WTC11 (cell line): ENCODE results near the gene CLEC2D. TPM values are rescaled to one million over a fixed set of nuclear protein-coding genes. Genes with fewer than 3 reads are reported as not detected.

Experiments
- ATAC-seq: fragments of 200-7000 bp; cut with Tn5 transposase; 2 replicates; pipeline ENCODE4 v1.10.0; 2021; ENCODE audit warnings: mild to moderate bottlenecking, moderate library complexity
- CTCF ChIA-PET: fragments of 300-600 bp; sonication (Branson Sonifier 250); formaldehyde crosslinking; loops from one replicate; lab custom pipeline; 2021; ENCODE audit warnings: antibody characterized with exemption; lab: Charles Lee
- POLR2A ChIA-PET: fragments of 350-600 bp; sonication (Branson Sonifier 250); formaldehyde crosslinking; loops from one replicate; lab custom pipeline; 2021; ENCODE audit warnings: antibody characterized with exemption; lab: Charles Lee
- DNase-seq: peaks from one replicate; pipeline ENCODE4 v3.0.0; 2021; ENCODE audit warnings: low spot score
- H3K27ac Mint-ChIP-seq: 2 replicates; pipeline ENCODE4 v1.8.0; 2021; ENCODE audit warnings: mixed read lengths
- H3K27me3 Mint-ChIP-seq: 2 replicates; pipeline ENCODE4 v1.8.0; 2021; ENCODE audit warnings: low read depth, mild to moderate bottlenecking, moderate library complexity, mixed read lengths
- H3K36me3 Mint-ChIP-seq: 2 replicates; pipeline ENCODE4 v1.8.0; 2021; ENCODE audit warnings: mixed read lengths
- H3K4me1 Mint-ChIP-seq: 2 replicates; pipeline ENCODE4 v1.8.0; 2022; ENCODE audit warnings: mixed read lengths
- H3K4me3 Mint-ChIP-seq: 2 replicates; pipeline ENCODE4 v1.8.0; 2021; ENCODE audit warnings: mild to moderate bottlenecking, moderate library complexity, mixed read lengths
- H3K9me3 Mint-ChIP-seq: 2 replicates; pipeline ENCODE4 v1.8.0; 2021; ENCODE audit warnings: mixed read lengths
- AFF4 ChIP-seq: sonication (generic); formaldehyde crosslinking; IDR thresholded peaks from 2 replicates; pipeline ENCODE4 v1.8.1; 2023; ENCODE audit warnings: mild to moderate bottlenecking, missing genetic modification reagents, borderline replicate concordance
- AR ChIP-seq: fragments of 250-450 bp; sonication (Bioruptor Pico); IDR thresholded peaks from 2 replicates; pipeline ENCODE4 v1.9.0; 2021; ENCODE audit warnings: mild to moderate bottlenecking
- CREM ChIP-seq: sonication (generic); formaldehyde crosslinking; IDR thresholded peaks from 2 replicates; pipeline ENCODE4 v1.8.1; 2022; ENCODE audit warnings: mild to moderate bottlenecking, missing genetic modification reagents, moderate library complexity
- HMGXB4 ChIP-seq: sonication (generic); formaldehyde crosslinking; IDR thresholded peaks from 2 replicates; pipeline ENCODE4 v1.8.1; 2023; ENCODE audit warnings: mild to moderate bottlenecking, moderate library complexity, missing genetic modification reagents
- JUN ChIP-seq: sonication (generic); formaldehyde crosslinking; IDR thresholded peaks from 2 replicates; pipeline ENCODE4 v1.8.0; 2023; ENCODE audit warnings: mild to moderate bottlenecking, missing genetic modification reagents
- MXD4 ChIP-seq: fragments of 250-450 bp; sonication (Bioruptor Pico); IDR thresholded peaks from 2 replicates; pipeline ENCODE4 v1.8.0; 2021; ENCODE audit warnings: mild to moderate bottlenecking, moderate library complexity, borderline replicate concordance
- NR1H2 ChIP-seq: sonication (generic); formaldehyde crosslinking; IDR thresholded peaks from 2 replicates; pipeline ENCODE4 v1.9.0; 2021; ENCODE audit warnings: mild to moderate bottlenecking, moderate library complexity, missing genetic modification reagents
- RELA ChIP-seq: sonication (generic); formaldehyde crosslinking; IDR thresholded peaks from 2 replicates; pipeline ENCODE4 v1.8.1; 2022; ENCODE audit warnings: missing genetic modification reagents, mild to moderate bottlenecking, borderline replicate concordance
- SOX15 ChIP-seq: fragments of 250-450 bp; sonication (Bioruptor Pico); IDR thresholded peaks from 2 replicates; pipeline ENCODE4 v1.9.0; 2021; ENCODE audit warnings: mild to moderate bottlenecking
- ZNF121 ChIP-seq: sonication (generic); formaldehyde crosslinking; IDR thresholded peaks from 2 replicates; pipeline ENCODE4 v1.8.0; 2023; ENCODE audit warnings: missing genetic modification reagents
- ZNF138 ChIP-seq: sonication (generic); formaldehyde crosslinking; conservative IDR thresholded peaks from 2 replicates; pipeline ENCODE4 v1.8.1; 2022; ENCODE audit warnings: mild to moderate bottlenecking, moderate library complexity, missing genetic modification reagents
- ZNF219 ChIP-seq: sonication (generic); formaldehyde crosslinking; IDR thresholded peaks from 2 replicates; pipeline ENCODE4 v1.8.0; 2023; ENCODE audit warnings: missing genetic modification reagents, mild to moderate bottlenecking, borderline replicate concordance
- total RNA-seq: library from RNA; stranded (reverse); gene quantifications from 3 replicates; pipeline ENCODE4 v1.2.3, GENCODE V29; 2021
- TF ChIP-seq, protein P1 (sequence below): sonication (generic); formaldehyde crosslinking; IDR thresholded peaks from 2 replicates; pipeline ENCODE4 v1.8.1; 2022; ENCODE audit warnings: mild to moderate bottlenecking, moderate library complexity, missing genetic modification reagents
- TF ChIP-seq, protein P2 (sequence below): sonication (generic); formaldehyde crosslinking; IDR thresholded peaks from 2 replicates; pipeline ENCODE4 v1.8.1; 2022; ENCODE audit warnings: low read depth, mild to moderate bottlenecking, moderate library complexity, missing genetic modification reagents, borderline replicate concordance
- TF ChIP-seq, protein P3 (sequence below): fragments of 250-450 bp; sonication (Bioruptor Pico); IDR thresholded peaks from 2 replicates; pipeline ENCODE4 v1.9.0; 2021; ENCODE audit warnings: moderate library complexity, mild to moderate bottlenecking, inconsistent platforms, borderline replicate concordance
- TF ChIP-seq, protein P4 (sequence below): sonication (generic); formaldehyde crosslinking; conservative IDR thresholded peaks from 2 replicates; pipeline ENCODE4 v1.8.1; 2023; ENCODE audit warnings: mild to moderate bottlenecking, low read depth, missing genetic modification reagents, moderate library complexity

CLEC2D gene
- total RNA-seq, 1 experiment from 2014 or later, result 6.2 TPM

DNA sequence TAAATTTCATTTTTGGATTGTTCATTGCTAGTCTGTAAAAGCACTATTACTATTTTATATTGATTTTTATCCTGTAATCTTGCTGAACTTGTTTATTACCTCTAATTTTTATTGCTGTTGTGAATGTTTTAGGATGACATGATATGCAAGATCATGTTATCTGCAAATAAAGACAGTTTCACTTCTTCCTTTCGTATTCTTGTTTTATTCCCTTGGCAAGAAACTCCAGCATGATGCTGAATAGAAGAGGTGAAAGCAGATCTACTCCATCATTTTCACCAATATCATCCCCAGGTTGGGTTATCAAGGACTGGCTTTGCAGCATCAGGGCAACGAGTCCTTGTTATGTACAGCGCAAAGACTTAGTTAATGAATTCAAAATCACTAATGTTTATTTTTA, 66.1 kb downstream of the CLEC2D start:
- CTCF ChIA-PET, result no interaction called here
- peaks cover 7% of the 10 kb centered on the region for H3K9me3 Mint-ChIP-seq
- DNase-seq, result no peak

DNA sequence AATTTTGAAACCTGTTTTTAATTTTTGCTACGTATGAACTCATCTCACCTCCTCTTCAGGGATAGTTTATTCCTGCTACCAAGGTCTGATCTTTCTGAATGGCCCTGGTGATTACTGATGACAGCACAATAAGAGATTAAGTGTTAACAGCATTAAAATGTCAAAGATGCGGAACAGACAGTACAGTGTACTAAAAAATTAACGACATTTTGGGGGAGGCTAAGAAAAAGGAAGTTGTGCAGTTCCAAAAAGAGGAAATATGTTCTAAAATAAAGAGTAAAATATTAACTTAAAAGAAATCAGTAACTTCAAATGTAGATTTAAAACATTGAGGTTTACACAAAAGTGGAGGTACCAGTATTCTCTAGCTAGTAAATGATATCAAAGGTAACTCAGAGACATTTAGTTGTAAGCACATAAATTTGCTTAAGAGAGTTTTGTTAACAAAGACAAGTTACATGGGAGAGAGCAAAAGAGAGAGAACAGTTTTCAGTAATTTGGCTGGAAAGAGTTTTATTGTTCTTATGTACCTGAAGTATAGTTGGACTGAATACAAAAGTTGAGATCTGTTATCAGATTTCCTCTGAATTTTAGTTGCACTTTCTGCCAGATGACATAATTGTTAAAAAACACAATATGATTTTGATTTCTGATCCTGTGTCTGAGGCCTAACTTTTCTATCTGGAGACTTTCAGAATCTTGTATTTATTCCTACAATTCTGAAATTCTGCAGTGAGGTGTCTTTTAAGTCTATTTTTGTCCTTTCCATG, 67.6 kb downstream of the CLEC2D start:
- Mint-ChIP-seq H3K27me3 (peaks cover 16% of the 10 kb centered on the region), H3K9me3 (peaks cover 7% of the 10 kb centered on the region), H3K4me3 (no peak overlapping the region), H3K27ac (no peak overlapping the region), H3K4me1 (peaks cover 8% of the 10 kb centered on the region), H3K36me3 (no peaks in the 10 kb centered on the region)
- ChIA-PET POLR2A (no interaction called here), CTCF (no interaction called here)
- DNase-seq (no peak), ATAC-seq (no peak)
- no peak for TF ChIP-seq ZNF121
- TF ChIP-seq CREM, result no peak
- TF ChIP-seq AFF4 (CRISPR knock-in tag), result no peak
- no peak for TF ChIP-seq HMGXB4
- TF ChIP-seq, protein P1, sequence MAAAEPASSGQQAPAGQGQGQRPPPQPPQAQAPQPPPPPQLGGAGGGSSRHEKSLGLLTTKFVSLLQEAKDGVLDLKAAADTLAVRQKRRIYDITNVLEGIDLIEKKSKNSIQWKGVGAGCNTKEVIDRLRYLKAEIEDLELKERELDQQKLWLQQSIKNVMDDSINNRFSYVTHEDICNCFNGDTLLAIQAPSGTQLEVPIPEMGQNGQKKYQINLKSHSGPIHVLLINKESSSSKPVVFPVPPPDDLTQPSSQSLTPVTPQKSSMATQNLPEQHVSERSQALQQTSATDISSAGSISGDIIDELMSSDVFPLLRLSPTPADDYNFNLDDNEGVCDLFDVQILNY, result no peak
- no peak for TF ChIP-seq NR1H2
- no peak for TF ChIP-seq SOX15 (CRISPR knock-in tag)
- no peak for TF ChIP-seq AR (CRISPR knock-in tag)
- no peak for TF ChIP-seq ZNF219 (CRISPR knock-in tag)
- TF ChIP-seq, protein P2, sequence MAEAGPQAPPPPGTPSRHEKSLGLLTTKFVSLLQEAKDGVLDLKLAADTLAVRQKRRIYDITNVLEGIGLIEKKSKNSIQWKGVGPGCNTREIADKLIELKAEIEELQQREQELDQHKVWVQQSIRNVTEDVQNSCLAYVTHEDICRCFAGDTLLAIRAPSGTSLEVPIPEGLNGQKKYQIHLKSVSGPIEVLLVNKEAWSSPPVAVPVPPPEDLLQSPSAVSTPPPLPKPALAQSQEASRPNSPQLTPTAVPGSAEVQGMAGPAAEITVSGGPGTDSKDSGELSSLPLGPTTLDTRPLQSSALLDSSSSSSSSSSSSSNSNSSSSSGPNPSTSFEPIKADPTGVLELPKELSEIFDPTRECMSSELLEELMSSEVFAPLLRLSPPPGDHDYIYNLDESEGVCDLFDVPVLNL (CRISPR knock-in tag), result no peak
- TF ChIP-seq, protein P3, sequence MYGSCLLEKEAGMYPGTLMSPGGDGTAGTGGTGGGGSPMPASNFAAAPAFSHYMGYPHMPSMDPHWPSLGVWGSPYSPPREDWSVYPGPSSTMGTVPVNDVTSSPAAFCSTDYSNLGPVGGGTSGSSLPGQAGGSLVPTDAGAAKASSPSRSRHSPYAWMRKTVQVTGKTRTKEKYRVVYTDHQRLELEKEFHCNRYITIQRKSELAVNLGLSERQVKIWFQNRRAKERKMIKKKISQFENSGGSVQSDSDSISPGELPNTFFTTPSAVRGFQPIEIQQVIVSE, result no peak
- TF ChIP-seq, protein P4, sequence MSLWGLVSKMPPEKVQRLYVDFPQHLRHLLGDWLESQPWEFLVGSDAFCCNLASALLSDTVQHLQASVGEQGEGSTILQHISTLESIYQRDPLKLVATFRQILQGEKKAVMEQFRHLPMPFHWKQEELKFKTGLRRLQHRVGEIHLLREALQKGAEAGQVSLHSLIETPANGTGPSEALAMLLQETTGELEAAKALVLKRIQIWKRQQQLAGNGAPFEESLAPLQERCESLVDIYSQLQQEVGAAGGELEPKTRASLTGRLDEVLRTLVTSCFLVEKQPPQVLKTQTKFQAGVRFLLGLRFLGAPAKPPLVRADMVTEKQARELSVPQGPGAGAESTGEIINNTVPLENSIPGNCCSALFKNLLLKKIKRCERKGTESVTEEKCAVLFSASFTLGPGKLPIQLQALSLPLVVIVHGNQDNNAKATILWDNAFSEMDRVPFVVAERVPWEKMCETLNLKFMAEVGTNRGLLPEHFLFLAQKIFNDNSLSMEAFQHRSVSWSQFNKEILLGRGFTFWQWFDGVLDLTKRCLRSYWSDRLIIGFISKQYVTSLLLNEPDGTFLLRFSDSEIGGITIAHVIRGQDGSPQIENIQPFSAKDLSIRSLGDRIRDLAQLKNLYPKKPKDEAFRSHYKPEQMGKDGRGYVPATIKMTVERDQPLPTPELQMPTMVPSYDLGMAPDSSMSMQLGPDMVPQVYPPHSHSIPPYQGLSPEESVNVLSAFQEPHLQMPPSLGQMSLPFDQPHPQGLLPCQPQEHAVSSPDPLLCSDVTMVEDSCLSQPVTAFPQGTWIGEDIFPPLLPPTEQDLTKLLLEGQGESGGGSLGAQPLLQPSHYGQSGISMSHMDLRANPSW (CRISPR knock-in tag), result no peak
- no peak for TF ChIP-seq ZNF138
- no peak for TF ChIP-seq MXD4 (CRISPR knock-in tag)

More for the DNA sequence above, 66.1 kb downstream of the CLEC2D start:
- Mint-ChIP-seq H3K4me3 (no peak overlapping the region), H3K27me3 (peaks cover 16% of the 10 kb centered on the region), H3K36me3 (no peaks in the 10 kb centered on the region), H3K4me1 (0 out of 2 replicates have a peak, but pooled peaks cover 1% of the 10 kb centered on the region), H3K27ac (no peak overlapping the region)
- POLR2A ChIA-PET, result no interaction called here
- TF ChIP-seq RELA (CRISPR knock-in tag), result no peak
- TF ChIP-seq JUN, result no peak
- no peak for TF ChIP-seq NR1H2
- no peak for ATAC-seq
